ENCODE measurements around the gene GPRIN1.

DNA sequence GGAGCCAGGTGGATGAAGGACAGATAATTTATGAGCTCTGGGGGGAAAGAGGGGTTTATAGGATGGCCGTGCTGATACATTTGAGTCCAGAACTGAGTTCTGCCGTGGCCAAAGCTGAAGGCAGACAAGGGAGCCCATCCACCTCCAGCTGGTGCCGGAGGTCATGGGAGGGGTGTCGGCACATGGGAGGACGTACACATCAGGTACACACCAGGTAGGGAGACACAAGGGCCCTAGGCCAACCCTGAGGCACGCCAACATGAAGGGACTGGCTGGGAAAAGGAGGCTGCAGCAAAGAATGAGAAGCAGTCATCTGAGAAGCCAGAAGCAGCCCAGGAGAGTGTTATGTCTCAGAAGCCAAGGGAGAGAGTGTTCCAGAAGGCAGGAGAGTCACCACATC is 2.1 kb upstream of the GPRIN1 start:
- TF ChIP-seq CTCF (tag by site-specific recombination; IDR thresholded peaks at IDR 0.05) (no peak), REST (tag by site-specific recombination; IDR thresholded peaks at IDR 0.05) (no peak), KLF1 (tag by site-specific recombination; IDR thresholded peaks at IDR 0.05) (no peak), GLIS1 (tag by site-specific recombination; IDR thresholded peaks at IDR 0.05) (no peak), YY1 (tag by site-specific recombination; IDR thresholded peaks at IDR 0.05) (no peak), ZNF366 (tag by site-specific recombination; conservative IDR thresholded peaks at IDR 0.05) (no peak)
